NCI-H2171 (cell line): ENCODE data around the gene LPAR1.

Source experiments
- DNase-seq: peaks from one replicate; lab custom pipeline; 2025; lab: John Stamatoyannopoulos, UW

The LPAR1 gene

DNA sequence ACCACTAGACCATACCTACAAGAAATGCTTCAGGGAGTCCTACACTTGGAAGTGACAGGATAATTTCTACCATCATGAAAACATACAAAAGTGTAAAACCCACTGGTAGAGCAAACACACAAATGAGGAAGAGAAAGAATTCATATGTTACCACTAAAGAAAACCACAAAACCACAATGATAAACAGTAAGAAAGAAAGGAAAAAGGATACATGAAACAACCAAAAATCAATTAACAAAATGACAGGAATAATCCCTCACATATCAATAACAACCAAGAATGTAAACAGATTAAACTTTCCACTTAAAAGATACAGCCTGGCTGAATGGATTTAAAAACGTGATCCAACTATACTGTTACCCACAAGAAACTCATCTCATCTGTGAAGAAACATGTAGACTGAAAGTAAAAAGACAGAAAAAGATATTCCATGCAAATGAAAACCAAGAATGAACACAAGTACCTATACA is 83.4 kb downstream of the LPAR1 start:
- DNase-seq, result no peak

DNA sequence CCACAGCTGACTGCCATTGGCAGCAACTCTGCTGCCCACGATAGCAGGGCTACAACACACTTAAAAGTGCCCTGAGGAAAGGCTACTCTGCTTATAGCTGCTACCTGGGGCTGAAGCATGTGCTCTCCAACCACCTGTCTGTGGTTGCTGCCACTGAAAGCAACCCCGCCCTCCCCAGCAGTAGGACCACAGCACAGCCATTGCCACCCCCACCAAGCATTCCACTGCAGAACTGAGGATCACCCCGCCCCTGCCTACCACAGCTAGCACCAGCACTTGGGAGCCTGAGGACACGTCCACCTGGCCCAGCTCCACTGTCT is 85.8 kb downstream of the LPAR1 start:
- no peak for DNase-seq

DNA sequence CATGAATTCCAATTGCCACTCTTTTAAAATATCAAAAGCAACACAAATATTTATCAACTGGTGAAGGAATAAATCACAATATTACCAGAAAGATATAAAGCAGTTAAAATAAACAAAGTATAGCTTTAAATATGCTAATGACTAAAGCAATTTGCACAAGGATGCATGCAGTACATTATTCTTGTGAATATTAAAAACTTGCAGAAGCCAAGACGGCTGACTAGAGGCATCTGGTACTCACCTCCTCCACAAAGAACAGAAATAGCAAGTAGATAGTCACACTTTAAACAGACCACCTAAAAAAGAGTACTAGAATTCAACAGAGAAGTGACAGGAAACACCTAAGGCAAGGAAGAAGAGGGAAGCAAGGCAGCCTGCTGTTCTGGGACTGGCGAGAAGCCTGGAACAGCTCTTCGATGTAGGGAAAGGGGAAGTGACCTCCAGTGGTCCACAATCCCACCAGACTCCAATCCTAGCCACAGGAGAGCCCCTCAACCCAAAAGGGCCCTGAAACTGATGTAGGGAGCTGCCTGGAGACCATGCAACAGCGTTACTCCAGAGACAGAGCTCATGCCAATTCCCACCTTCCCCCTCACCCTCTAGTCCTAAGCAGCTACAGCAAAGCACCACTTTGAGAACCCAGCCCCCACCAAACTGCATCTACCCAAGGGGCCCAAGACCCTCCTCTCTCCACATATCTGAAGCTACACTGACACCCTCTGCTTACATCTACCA is 86.3 kb downstream of the LPAR1 start:
- no peak for DNase-seq

DNA sequence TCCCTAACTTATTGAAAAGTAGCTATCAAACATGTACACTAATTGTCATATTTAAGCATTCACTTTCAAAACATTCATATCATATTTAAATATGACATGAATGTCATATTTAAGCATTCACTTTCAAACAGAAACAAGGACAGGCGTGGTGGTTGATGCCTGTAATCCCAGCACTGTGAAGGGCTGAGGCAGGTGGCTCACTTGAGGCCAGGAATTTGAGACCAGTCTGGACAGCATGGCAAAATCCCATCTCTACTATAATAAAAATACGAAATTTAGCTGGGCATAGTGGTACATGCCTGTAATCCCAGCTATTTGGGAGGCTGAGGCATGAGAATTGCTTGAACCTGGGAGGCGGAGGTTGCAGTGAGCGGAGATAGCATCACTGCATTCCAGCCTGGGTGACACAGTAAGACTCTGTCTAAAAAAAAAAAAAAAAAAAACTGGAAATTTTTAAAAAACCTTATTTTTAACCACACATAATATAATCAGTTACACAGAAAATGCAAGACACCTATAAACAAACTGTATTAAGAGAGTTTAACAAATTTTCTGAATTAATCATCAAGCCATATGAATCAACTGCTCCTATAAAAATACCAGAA is 88.1 kb downstream of the LPAR1 start:
- DNase-seq, result no peak

DNA sequence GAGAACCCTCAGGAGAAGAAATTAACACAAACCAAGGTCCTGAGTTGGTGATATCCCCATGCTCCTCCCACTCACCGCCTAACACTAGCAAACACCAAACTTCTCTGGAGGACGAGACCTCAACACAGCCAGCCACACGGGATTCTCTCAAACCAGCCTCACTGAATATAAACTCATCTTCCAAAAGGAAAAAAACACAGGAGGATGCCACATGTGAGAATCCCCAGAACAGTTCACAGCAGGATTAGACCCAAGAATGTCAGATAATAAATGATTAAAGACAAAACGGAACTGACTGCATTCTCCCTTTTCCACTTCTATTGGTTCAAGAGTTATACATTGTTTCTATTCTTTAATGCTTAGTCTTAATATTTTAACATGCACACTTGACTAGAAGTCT is 89.2 kb downstream of the LPAR1 start:
- no peak for DNase-seq

DNA sequence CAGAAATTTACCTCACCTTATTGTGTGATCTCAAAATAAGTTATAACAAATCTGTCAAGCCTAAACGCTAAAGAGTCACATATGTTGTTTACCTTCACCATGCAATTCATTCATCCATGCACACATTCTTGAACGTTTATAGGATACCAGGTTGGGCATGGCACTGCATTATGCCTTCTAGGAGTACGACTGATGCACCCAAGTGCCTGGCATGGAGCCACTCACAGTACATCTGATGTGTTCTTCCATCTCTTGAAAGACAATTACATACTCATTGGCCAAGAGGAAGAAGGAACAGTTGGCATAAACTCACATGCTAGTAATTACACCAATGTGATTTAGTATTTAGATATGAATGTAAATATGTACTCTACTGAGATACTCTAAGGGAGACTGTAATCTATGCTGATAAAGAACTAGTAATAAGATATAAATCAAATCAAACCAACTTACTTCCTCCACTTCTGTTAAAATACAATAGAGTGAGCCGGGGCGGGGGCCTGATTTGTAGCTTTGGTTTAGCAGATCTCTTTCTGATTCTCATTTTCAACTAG is 90.7 kb downstream of the LPAR1 start:
- no peak for DNase-seq

DNA sequence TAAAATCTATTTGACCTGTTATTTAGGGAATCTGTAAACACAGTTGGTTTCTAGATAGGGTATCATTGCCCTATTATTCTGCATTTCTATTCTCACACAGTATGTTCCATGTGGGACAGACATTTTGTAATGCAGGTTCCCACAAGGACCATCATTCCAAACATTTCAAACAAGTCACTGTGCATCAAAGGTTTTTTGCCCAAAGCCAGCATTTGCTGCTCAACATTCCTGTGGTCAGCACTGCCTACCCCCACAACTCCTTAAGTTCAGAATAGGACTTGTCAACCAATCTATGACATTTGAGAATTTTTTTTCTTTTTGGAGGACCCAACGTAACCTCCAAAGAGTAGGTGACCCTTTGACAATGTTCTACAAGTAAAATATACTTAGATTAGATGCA is 95.7 kb downstream of the LPAR1 start:
- DNase-seq, result no peak

DNA sequence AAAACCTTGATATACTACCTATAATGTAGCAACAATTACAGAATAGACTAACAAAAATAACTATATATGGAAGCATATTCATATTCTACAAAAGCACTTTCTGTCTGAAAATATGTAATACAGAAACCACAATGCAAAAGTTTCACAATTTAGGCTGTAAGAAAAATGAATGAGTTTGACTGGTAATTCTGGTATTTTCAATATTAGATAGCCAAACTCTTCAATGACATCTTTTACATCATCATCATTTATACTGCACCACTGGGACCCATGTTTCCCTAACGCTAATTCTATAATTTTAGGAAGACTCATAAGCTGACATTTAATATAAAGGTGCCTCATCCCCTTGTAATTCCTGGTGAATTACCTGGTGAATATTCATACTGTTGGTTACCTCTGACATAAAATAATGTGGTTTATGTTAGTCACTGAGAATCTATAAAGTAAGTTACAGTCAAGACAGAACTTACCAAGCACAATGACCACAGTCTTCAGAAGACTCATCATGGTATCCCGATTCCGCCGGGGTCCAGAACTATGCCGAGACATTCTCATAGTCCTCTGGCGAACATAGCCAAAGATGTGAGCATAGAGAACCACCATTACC is 97.2 kb downstream of the LPAR1 start:
- DNase-seq, result no peak

DNA sequence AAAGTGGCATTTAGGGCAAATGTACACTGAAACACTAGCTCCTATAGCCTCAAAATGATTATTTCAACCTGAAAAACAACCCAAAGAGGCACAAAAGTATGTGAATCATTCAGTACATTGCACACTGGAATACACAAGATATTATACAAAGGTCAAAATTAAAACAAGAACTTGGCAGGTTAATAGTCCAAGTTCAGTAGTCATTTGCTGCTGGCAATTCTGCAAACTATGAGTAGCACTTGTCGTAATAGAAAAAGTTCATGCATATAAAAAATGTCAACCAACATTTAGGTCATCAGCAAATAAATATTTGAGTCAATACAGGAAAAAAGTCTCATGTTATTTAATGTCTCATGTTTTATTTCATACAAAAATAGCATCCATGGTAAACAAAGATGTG is 98.7 kb downstream of the LPAR1 start:
- DNase-seq, result no peak

DNA sequence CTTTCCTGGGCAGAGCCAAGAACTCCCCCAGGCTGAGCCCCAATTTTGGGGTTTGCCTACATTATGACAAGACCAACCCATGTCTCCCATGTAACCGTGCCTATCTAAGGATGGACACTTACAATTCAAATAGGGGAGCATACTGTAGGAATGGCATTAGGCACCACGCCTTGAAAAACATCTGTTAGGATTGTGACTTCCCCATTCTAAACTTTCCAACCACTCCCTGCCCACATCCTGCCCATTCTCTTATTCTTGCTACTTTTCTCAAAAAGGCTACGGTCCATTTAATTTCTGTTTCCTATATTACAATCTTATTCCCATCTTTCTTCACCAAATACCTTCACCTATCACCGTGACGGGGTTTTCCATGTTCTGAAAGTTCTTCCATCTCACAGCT is 99.2 kb downstream of the LPAR1 start:
- no peak for DNase-seq

DNA sequence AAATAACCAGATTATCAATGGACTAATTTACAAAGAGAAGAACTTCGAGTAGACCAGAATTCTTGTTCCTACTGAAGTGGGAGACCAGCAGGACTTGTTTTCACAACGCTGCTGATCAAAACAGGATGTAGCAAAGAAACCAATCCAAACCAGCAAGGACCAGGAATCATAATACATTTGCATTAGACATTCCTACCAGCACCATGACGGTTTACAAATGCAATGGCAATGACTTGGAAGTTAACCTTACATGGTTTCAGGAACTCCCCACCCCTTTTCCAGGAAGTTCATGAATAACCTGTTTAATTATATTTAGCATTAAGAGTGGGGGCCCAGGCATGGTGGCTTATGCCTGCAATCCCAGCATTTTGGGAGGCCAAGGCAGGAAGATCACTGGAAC is 100.0 kb downstream of the LPAR1 start:
- no peak for DNase-seq

DNA sequence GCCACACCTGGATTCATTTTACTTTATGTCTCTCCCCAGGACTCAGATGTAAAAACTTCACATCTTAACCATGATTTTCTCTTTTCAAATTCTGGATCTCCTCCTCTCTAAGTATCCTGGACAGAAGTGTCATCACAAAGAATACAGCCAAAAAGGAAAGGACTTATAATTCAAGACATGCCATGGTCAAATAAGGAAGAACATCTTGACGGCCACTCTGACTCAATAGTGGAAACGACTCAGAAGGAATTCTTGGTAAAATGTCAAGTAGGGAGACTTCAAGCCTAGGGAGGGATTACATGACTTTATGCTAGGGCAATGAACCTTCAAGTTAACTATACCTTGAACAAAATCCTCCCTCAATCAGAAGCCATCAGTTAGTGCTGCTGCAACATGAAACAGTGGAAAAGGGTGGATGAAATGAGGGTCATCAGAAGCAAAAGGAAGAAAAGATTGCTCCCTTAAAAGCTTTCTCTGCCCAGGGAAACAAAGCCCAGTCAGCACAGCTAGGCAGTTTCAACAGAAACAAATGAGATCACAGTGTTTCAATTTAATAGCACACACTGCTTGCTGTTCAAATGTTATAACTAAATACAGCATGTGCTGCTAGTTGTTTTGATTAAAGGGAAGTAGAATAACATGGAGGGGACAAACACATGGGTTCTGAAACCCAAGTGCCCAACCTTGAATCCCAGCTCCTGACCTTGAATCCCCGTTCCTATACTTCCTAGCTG is 101.4 kb downstream of the LPAR1 start:
- no peak for DNase-seq

DNA sequence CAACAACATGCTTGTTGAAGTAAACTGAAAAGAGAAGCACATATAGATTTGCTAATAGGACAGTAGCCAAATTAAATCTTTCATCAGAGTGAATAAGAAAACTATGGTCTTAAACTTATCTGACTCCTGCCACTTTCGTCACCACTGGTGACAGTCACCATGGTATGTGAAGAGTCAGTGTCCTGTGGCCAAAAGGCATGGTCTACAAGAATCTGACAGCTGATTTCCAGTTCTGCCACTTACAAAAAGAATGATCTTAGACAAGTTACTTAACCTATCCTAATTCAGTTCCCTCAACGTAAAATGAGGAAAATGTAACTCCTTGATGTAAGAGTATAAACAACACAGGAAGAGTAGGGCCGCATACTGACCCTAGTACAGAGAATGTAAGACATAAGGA is 102.0 kb downstream of the LPAR1 start:
- DNase-seq, result no peak

DNA sequence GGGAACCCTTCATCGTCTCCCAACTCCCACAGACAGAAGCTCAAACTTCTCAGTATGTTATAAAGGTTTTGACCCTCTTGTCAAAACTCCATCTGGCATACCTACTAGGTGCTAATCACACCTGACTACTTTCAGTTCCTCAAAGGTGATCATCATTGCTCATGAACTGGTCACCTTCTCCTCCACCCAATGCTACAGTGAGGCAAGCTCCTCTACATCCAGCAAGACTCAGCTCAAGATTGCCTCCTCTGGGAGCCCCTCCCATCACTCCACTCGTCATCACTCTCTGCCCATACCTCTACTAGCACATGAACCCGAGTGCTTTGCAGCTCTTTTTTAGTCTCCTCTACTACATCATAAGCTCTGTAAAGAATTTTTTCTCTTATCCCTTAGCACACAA is 102.4 kb downstream of the LPAR1 start:
- no peak for DNase-seq

DNA sequence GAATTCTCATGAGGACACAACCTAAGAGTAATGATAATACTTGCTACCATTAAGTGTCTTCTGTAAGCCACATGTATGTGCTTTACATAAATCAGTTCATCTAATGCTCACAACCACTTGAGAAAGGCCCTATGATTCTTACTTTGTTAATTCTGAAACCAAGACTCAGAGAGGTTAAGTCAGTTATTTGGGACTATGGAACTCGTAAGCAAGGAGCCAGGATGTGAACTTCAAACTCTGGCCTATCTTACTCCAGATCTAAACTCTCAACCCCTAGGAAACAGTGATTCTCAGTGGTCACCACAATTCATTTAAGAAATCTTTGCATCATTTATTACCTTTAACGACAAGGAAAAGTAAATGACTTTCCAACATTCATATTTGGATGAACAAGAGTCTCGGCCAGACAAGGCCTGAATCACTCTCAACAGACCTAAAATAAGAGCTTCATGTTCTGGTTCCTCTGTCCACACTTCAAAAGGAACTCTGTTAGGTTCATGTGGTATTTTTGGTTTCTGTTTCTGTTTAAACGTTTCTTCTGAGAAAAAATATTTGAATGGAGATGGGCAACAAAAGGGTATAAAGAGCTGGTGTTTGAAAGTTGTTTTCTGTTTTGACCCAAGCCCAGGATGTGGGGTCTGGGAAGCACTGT is 104.8 kb downstream of the LPAR1 start:
- DNase-seq, result no peak

DNA sequence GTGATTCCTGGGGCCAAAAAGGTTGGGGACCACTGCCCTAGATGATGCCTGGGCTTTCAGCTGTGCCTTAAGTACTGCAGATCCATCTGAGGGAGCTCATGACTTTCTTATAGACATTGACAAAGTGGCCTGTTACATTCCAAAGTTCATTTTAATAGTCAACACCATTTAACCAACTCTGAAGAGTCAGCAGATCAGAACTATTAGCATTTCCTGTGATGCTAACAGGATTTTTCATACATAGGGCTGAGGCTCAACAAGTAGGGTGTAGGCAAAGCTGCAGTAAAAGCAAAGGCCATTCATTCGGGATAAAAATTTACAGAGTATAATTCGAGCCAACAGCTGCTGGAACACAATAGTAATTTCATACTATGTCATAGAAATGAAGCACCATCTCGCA is 105.4 kb downstream of the LPAR1 start:
- DNase-seq, result no peak

DNA sequence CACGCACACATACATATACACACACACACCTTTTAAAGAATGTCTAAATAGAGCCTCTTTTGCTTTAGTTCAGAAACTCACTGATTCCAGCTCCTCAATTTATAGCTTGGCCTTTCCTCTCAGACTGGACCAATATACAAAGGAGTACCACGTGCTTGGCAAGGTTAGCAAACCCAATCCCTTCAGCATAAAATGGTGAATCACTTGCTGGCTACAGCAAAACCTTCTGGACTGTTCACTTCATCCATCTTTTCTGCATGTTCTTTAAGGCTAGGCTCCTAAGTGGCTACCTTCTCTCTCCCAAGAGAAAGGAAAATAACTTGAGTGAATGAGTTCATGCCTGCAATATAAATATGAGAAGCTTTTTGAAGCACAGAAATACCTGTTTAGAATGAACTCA is 109.7 kb downstream of the LPAR1 start:
- no peak for DNase-seq

DNA sequence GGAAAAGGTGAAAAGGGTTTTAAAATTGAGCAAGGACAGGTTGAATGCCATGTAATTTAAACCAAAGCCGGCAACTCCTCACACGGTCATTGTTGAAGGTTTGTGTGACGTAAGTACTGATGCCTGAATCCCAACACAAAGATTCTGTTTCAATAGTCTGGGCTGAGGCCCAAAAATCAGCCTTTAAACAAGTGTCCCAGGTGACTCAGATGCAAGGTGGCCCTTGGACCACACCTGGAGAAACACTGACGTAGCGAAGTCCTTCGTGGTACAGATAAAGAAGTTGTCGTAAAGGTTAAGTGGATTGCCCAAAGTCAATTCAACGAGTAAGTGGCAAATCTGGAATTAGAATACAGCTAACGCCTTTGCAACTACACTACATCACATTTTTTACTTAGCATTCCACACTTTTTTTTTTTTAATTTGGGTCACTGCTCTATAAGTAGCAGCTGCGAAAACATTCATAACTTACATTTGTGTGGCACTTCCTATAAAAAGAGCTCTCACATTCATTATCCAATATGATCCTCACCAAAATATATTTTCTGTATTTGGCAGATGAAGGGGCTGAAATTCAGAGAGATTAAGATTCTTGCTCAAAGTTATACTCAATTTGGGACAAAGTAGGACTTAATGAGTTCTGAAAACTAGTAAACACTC is 111.3 kb downstream of the LPAR1 start:
- no peak for DNase-seq

DNA sequence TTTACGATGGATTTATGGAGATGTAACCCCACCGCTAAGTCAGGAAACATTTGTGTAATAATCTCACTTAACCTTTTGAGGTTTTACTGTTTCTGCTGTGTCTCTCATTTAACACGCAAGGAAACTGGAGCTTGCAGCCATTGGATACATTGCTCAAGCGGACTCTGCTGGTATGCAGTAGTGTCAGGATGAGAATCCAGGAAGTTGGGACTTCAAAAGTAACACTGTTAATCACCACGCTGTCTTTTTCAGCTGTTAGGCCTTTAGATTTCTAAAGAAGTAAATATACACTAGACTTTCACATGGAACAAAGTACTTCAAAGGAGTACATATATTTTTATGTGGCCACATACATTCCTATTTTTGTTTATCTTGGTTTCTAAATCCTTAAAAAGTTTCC is 114.7 kb downstream of the LPAR1 start:
- no peak for DNase-seq

DNA sequence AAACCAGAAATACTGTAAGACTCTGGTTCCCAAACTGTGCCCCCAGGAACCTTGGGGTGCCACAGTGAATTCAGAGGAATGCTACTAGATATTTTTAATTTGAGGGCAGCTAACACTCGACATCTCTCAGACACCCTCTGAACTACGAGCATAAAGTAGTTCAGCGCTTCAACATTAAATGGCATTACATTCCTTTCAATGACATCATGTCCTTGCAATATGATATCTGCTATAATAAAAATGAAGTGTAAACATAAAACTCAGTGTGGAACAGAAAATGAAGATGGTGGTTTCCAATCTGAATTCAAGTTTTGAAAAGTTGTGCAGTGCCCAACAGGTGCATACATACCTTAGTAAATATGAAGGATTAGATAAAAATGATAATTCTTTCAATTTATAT is 116.1 kb downstream of the LPAR1 start:
- no peak for DNase-seq

DNA sequence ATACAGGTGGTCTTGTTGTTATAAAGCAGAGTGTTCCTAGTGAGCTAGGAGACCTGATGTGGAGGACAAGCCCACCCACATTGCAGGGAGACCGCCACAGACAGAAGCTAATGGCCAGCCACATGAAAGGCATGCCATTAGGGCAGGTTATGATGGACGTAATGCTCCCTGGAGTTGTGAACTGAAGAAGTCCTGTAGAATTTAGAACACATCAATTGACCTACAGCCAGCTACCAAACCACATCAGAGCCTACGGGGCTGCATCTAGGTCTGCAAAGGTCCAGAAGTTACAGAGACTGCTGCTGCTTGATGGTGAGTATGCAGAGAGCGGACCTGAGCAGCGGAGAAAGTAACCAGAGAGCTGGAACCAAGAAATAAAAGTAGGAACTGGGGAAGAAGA is 116.6 kb downstream of the LPAR1 start:
- no peak for DNase-seq

DNA sequence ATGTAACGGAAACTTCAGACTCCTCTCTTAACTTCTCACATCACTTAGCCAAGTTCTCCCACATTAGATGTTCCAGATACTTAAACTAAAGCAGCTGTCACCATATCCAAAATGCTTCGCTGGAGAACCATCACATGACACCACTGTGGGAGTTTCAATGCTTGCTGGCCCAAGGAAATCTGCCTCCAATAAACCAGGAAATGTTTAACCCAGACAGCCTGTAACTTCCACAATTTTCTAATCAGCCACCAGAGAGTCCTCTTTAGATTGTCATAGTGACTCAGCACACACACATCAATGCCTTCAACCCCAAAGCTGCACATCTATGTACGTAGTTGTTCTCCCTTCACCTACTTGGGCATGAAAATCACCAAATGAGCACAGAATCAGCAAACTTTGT is 118.7 kb downstream of the LPAR1 start:
- DNase-seq, result no peak
